Neural progenitor cell (in vitro differentiated cells): ENCODE data around the gene HEY2. TPM values are rescaled to one million over a fixed set of nuclear protein-coding genes. Genes with fewer than 3 reads are reported as not detected.

Experiments
- DNase-seq: peaks from one replicate; pipeline ENCODE4 v3.0.0-alpha.2; 2016; ENCODE audit warnings: low spot score
- H2AFZ ChIP-seq: fragments of 200-600 bp; sonication (generic); replicated peaks from 2 replicates; pipeline ENCODE4 v1.6.1; 2016; ENCODE audit warnings: antibody characterized with exemption
- H3F3A ChIP-seq: fragments of 200-600 bp; sonication (generic); 2 replicates; pipeline ENCODE4 v1.6.1; 2016; ENCODE audit warnings: antibody characterized with exemption, low read depth
- H3K27ac ChIP-seq: fragments of 200-600 bp; sonication (generic); 2 replicates; pipeline ENCODE4 v1.5.1; 2016; ENCODE audit warnings: mild to moderate bottlenecking
- H3K27me3 ChIP-seq: fragments of 200-600 bp; sonication (generic); 2 replicates; pipeline ENCODE4 v1.6.1; 2016; ENCODE audit warnings: mild to moderate bottlenecking, moderate library complexity
- H3K36me3 ChIP-seq: fragments of 200-600 bp; sonication (generic); 2 replicates; pipeline ENCODE4 v1.5.1; 2016
- H3K4me1 ChIP-seq: fragments of 200-600 bp; sonication (generic); 2 replicates; pipeline ENCODE4 v1.6.1; 2016; ENCODE audit warnings: mixed run types
- H3K4me2 ChIP-seq: fragments of 200-600 bp; sonication (generic); 2 replicates; pipeline ENCODE4 v1.6.1; 2016
- H3K4me3 ChIP-seq: fragments of 200-600 bp; sonication (generic); 2 replicates; pipeline ENCODE4 v1.5.1; 2016
- H3K79me2 ChIP-seq: fragments of 200-600 bp; sonication (generic); 2 replicates; pipeline ENCODE4 v1.6.1; 2016; ENCODE audit warnings: low read depth
- H3K9ac ChIP-seq: fragments of 200-600 bp; sonication (generic); 2 replicates; pipeline ENCODE4 v1.6.1; 2016
- H3K9me3 ChIP-seq: fragments of 200-600 bp; sonication (generic); 2 replicates; pipeline ENCODE4 v1.5.1; 2016; ENCODE audit warnings: low read depth
- H4K20me1 ChIP-seq: fragments of 200-600 bp; sonication (generic); 2 replicates; pipeline ENCODE4 v1.6.1; 2016; ENCODE audit warnings: low read depth
- H3K27ac Mint-ChIP-seq: 3 replicates; pipeline ENCODE4 v1.8.0; 2021; ENCODE audit warnings: mixed read lengths
- H3K27me3 Mint-ChIP-seq: 2 replicates; pipeline ENCODE4 v1.8.0; 2022; ENCODE audit warnings: low read depth, mild to moderate bottlenecking, inconsistent platforms, moderate library complexity, mixed read lengths; ENCODE audit not compliant: insufficient read depth
- H3K36me3 Mint-ChIP-seq: 3 replicates; pipeline ENCODE4 v1.8.0; 2021; ENCODE audit warnings: mixed read lengths
- H3K4me1 Mint-ChIP-seq: 3 replicates; pipeline ENCODE4 v1.8.0; 2021; ENCODE audit warnings: mixed read lengths
- H3K4me3 Mint-ChIP-seq: 3 replicates; pipeline ENCODE4 v1.8.0; 2021; ENCODE audit warnings: mild to moderate bottlenecking, moderate library complexity, mixed read lengths
- H3K9me3 Mint-ChIP-seq: 3 replicates; pipeline ENCODE4 v1.8.0; 2020; ENCODE audit warnings: mixed read lengths
- CTCF ChIP-seq: fragments of 200-600 bp; sonication (generic); IDR thresholded peaks from 2 replicates; pipeline ENCODE4 v1.5.1; 2017; ENCODE audit warnings: antibody characterized with exemption, mild to moderate bottlenecking
- EZH2 ChIP-seq: fragments of 200-600 bp; sonication (generic); IDR thresholded peaks from 2 replicates; pipeline ENCODE4 v1.6.1; 2017; ENCODE audit warnings: antibody characterized with exemption, mild to moderate bottlenecking, moderate library complexity
- EZH2phosphoT487 ChIP-seq: fragments of 200-600 bp; sonication (generic); IDR thresholded peaks from 2 replicates; pipeline ENCODE4 v1.6.1; 2017; ENCODE audit warnings: antibody characterized with exemption
- total RNA-seq: library from RNA; depleted of rRNA; stranded (reverse); fragments of >200 nt; gene quantifications from 2 replicates; pipeline ENCODE4 v1.2.3, GENCODE V29; 2015; ENCODE audit warnings: low replicate concordance

HEY2 gene
- total RNA-seq, 1 donor from 2014 or later, result 1.1 TPM

- no peaks in the 10 kb centered on the region for H4K20me1 ChIP-seq
- peaks cover 10% of the 10 kb centered on the region for H3K9me3 Mint-ChIP-seq
- peaks cover 7% of the 10 kb centered on the region for H3K4me1 ChIP-seq
- H3F3A ChIP-seq, result no peaks in the 10 kb centered on the region
- H3K4me1 Mint-ChIP-seq, result peaks cover 7% of the 10 kb centered on the region
- H3K27ac Mint-ChIP-seq, result no peak overlapping the region
- H3K79me2 ChIP-seq, result no peaks in the 10 kb centered on the region
- no peaks in the 10 kb centered on the region for H3K36me3 ChIP-seq
- no peaks in the 10 kb centered on the region for H3K9me3 ChIP-seq
- no peak overlapping the region for H2AFZ ChIP-seq
- TF ChIP-seq CTCF (no peak), EZH2 (no peak), EZH2phosphoT487 (no peak)
- H3K9ac ChIP-seq, result no peak overlapping the region
- H3K4me2 ChIP-seq, result no peak overlapping the region
- no peak overlapping the region for H3K4me3 Mint-ChIP-seq
- DNase-seq, result no peak
- no peaks in the 10 kb centered on the region for H3K27me3 ChIP-seq
- H3K36me3 Mint-ChIP-seq, result no peaks in the 10 kb centered on the region
- H3K27ac ChIP-seq, result no peak overlapping the region
- peaks cover 10% of the 10 kb centered on the region for H3K27me3 Mint-ChIP-seq
- no peak overlapping the region for H3K4me3 ChIP-seq
These were observed 32.2 kb upstream of the HEY2 start for GRCh38 chr6:125717120-125717731.

- H3K4me1 Mint-ChIP-seq, result peaks cover 7% of the 10 kb centered on the region
- Histone ChIP-seq H3K36me3 (no peaks in the 10 kb centered on the region), H3K27ac (no peak overlapping the region), H4K20me1 (no peaks in the 10 kb centered on the region), H3K79me2 (no peaks in the 10 kb centered on the region), H3K9me3 (no peaks in the 10 kb centered on the region), H3K27me3 (no peaks in the 10 kb centered on the region), H3K4me3 (no peak overlapping the region), H3F3A (no peaks in the 10 kb centered on the region), H3K9ac (no peak overlapping the region), H3K4me2 (no peak overlapping the region), H2AFZ (no peak overlapping the region), H3K4me1 (peaks cover 7% of the 10 kb centered on the region)
- DNase-seq, result no peak
- no peak for TF ChIP-seq CTCF
- H3K27ac Mint-ChIP-seq, result no peak overlapping the region
- no peak overlapping the region for H3K4me3 Mint-ChIP-seq
- H3K36me3 Mint-ChIP-seq, result no peaks in the 10 kb centered on the region
- H3K27me3 Mint-ChIP-seq, result peaks cover 10% of the 10 kb centered on the region
- peaks cover 8% of the 10 kb centered on the region for H3K9me3 Mint-ChIP-seq
These were observed 31.3 kb upstream of the HEY2 start for GRCh38 chr6:125718109-125718508.

GRCh38 chr6:125722886-125723285 is 26.5 kb upstream of the HEY2 start:
- no peaks in the 10 kb centered on the region for H4K20me1 ChIP-seq
- H3F3A ChIP-seq, result no peaks in the 10 kb centered on the region
- H2AFZ ChIP-seq, result no peak overlapping the region
- no peaks in the 10 kb centered on the region for H3K9me3 ChIP-seq
- no peak overlapping the region for H3K27ac ChIP-seq
- DNase-seq, result no peak
- H3K4me2 ChIP-seq, result no peak overlapping the region
- TF ChIP-seq EZH2, result no peak
- no peak for TF ChIP-seq EZH2phosphoT487
- TF ChIP-seq CTCF, result no peak
- no peaks in the 10 kb centered on the region for H3K36me3 Mint-ChIP-seq
- no peaks in the 10 kb centered on the region for H3K4me1 ChIP-seq
- H3K4me1 Mint-ChIP-seq, result no peaks in the 10 kb centered on the region
- H3K27me3 Mint-ChIP-seq, result peaks cover 3% of the 10 kb centered on the region
- H3K36me3 ChIP-seq, result no peaks in the 10 kb centered on the region
- no peak overlapping the region for H3K27ac Mint-ChIP-seq
- no peak overlapping the region for H3K9ac ChIP-seq
- H3K9me3 Mint-ChIP-seq, result peaks cover 2% of the 10 kb centered on the region
- no peaks in the 10 kb centered on the region for H3K27me3 ChIP-seq
- H3K4me3 Mint-ChIP-seq, result no peak overlapping the region
- H3K79me2 ChIP-seq, result no peaks in the 10 kb centered on the region
- no peak overlapping the region for H3K4me3 ChIP-seq
